Endothelial cell of umbilical vein (primary cell): Measurements from ENCODE around the gene TMEM121B. TPM values are rescaled to one million over a fixed set of nuclear protein-coding genes. Genes with fewer than 3 reads are reported as not detected.

Experiments
- BruUV-seq: library from RNA; stranded (reverse); fragments of 400-500 nt; replicated peaks from 2 replicates; lab custom pipeline; 2021; lab: Mats Ljungman, UMichigan
- CTCF ChIA-PET: fragments of 300-600, 350-600 bp; sonication (Branson Sonifier 250); formaldehyde crosslinking; loops from one replicate; lab custom pipeline; 2021; ENCODE audit warnings: antibody characterized with exemption, inconsistent platforms; lab: Charles Lee
- POLR2A ChIA-PET: fragments of 300-600, 350-600 bp; sonication (Branson Sonifier 250); formaldehyde crosslinking; loops from one replicate; lab custom pipeline; 2021; ENCODE audit warnings: antibody characterized with exemption, inconsistent platforms; lab: Charles Lee
- DNase-seq: peaks from one replicate; pipeline ENCODE4 v3.0.0-alpha.2; 2011; ENCODE audit warnings: low read depth, low spot score
- FAIRE-seq: peaks from 2 replicates; lab custom pipeline; 2011; peaks lifted over from hg19 to GRCh38; lab: Jason Lieb, UNC
- H2AFZ ChIP-seq: 2 replicates; pipeline ENCODE4 v1.6.0; 2012; ENCODE audit warnings: low read depth, low read length, control low read depth, inconsistent platforms
- H3K27ac ChIP-seq: 2 replicates; pipeline ENCODE4 v1.5.1; 2011; ENCODE audit warnings: low read depth, mild to moderate bottlenecking, control low read depth, low read length, moderate library complexity; ENCODE audit not compliant: insufficient read depth
- H3K27me3 ChIP-seq, 2 experiments: 2 replicates each; pipeline versions ENCODE4 v1.6.0 to v1.6.1; 2011; ENCODE audit warnings: low read length in 2 of 2, mixed read lengths in 1 of 2; ENCODE audit not compliant: control insufficient read depth in 2 of 2, insufficient read depth in 2 of 2
- H3K36me3 ChIP-seq, 2 experiments: 2 replicates in 1 of 2; 3 replicates in 1 of 2; pipeline ENCODE4 v1.5.1; 2011; ENCODE audit warnings: low read length in 2 of 2, mild to moderate bottlenecking in 1 of 2, moderate library complexity in 1 of 2; ENCODE audit not compliant: control insufficient read depth in 2 of 2, insufficient read depth in 2 of 2; ENCODE audit errors: extremely low read depth in 1 of 2
- H3K4me1 ChIP-seq: 3 replicates; pipeline ENCODE4 v1.5.1; 2011; ENCODE audit warnings: mild to moderate bottlenecking, low read length; ENCODE audit not compliant: control insufficient read depth, insufficient read depth; ENCODE audit errors: extremely low read depth
- H3K4me2 ChIP-seq: 2 replicates; pipeline ENCODE4 v1.6.1; 2011; ENCODE audit warnings: low read length, control low read depth, mixed read lengths; ENCODE audit not compliant: insufficient read depth
- H3K4me3 ChIP-seq, 3 experiments: fragments of 200-600 bp in 1 of 3; sonication (generic), shearing (Covaris generic) in 1 of 3; replicated peaks in 1 of 3; 2 replicates each; pipeline ENCODE4 v1.5.1; 2011 to 2016; ENCODE audit warnings: control low read depth in 3 of 3, low read length in 3 of 3, mild to moderate bottlenecking in 2 of 3, inconsistent platforms in 1 of 3, low read depth in 1 of 3, moderate library complexity in 1 of 3; ENCODE audit not compliant: insufficient read depth in 1 of 3
- H3K79me2 ChIP-seq: 2 replicates; pipeline ENCODE4 v1.6.0; 2012; ENCODE audit warnings: low read length, inconsistent platforms; ENCODE audit not compliant: control insufficient read depth, insufficient read depth
- H3K9ac ChIP-seq: replicated peaks from 2 replicates; pipeline ENCODE3; 2011; ENCODE audit warnings: low read length, control low read depth; ENCODE audit not compliant: insufficient read depth; ENCODE audit errors: extremely low read depth
- H3K9me1 ChIP-seq: replicated peaks from 3 replicates; pipeline ENCODE4 v1.6.0; 2011; ENCODE audit warnings: mild to moderate bottlenecking, low read length; ENCODE audit not compliant: control insufficient read depth, insufficient read depth; ENCODE audit errors: extremely low read depth
- H3K9me3 ChIP-seq: replicated peaks from 2 replicates; pipeline ENCODE4 v1.5.1; 2012; ENCODE audit warnings: low read length, inconsistent platforms; ENCODE audit not compliant: control insufficient read depth, insufficient read depth
- H4K20me1 ChIP-seq: replicated peaks from 2 replicates; pipeline ENCODE3; 2011; ENCODE audit warnings: mild to moderate bottlenecking, low read length; ENCODE audit not compliant: control insufficient read depth, insufficient read depth; ENCODE audit errors: extremely low read depth
- CTCF ChIP-seq, 2 donors: IDR thresholded peaks; 1 replicate in 1 of 2; 2 replicates in 1 of 2; pipeline ENCODE4 v1.5.1; 2011; ENCODE audit warnings: low read length in 2 of 2, mild to moderate bottlenecking in 2 of 2, moderate library complexity in 2 of 2, control low read depth in 1 of 2, inconsistent platforms in 1 of 2, low read depth in 1 of 2; ENCODE audit not compliant: insufficient read depth in 1 of 2; ENCODE audit errors: extremely low read depth in 1 of 2
- EZH2 ChIP-seq: IDR thresholded peaks from 2 replicates; pipeline ENCODE4 v1.6.1; 2012; ENCODE audit warnings: borderline replicate concordance, low read depth, mild to moderate bottlenecking, moderate library complexity, low read length, inconsistent platforms; ENCODE audit not compliant: severe bottlenecking
- FOS ChIP-seq: IDR thresholded peaks from 2 replicates; pipeline ENCODE4 v1.6.1; 2011; ENCODE audit warnings: mild to moderate bottlenecking, low read length, moderate library complexity, borderline replicate concordance; ENCODE audit not compliant: insufficient read depth
- GATA2 ChIP-seq: IDR thresholded peaks from 2 replicates; pipeline ENCODE4 v1.7.0; 2011; ENCODE audit warnings: low read depth, mild to moderate bottlenecking, moderate library complexity, mixed read lengths, low read length; ENCODE audit not compliant: insufficient read length, insufficient read depth
- JUN ChIP-seq: IDR thresholded peaks from 2 replicates; pipeline ENCODE4 v1.6.1; 2011; ENCODE audit warnings: borderline replicate concordance, low read depth; ENCODE audit not compliant: insufficient read length, insufficient read depth
- MAX ChIP-seq: IDR thresholded peaks from 2 replicates; pipeline ENCODE4 v1.6.1; 2011; ENCODE audit not compliant: insufficient read depth, insufficient read length
- MYC ChIP-seq: IDR thresholded peaks from one replicate; pipeline ENCODE4 v1.6.1; 2011; ENCODE audit warnings: mild to moderate bottlenecking, low read depth, low read length
- POLR2A ChIP-seq: IDR thresholded peaks from 2 replicates; pipeline ENCODE4 v1.6.1; 2012; ENCODE audit warnings: low read depth, mild to moderate bottlenecking, control low read depth, low read length
- POLR2AphosphoS5 ChIP-seq: IDR thresholded peaks from 2 replicates; pipeline ENCODE4 v1.6.1; 2012; ENCODE audit warnings: low read depth, mild to moderate bottlenecking, control low read depth, low read length, moderate library complexity; ENCODE audit not compliant: insufficient read depth
- dilution Hi-C: fragments of 300-500 bp; cut with MboI; formaldehyde crosslinking; loops from one replicate; pipeline ENCODE4 v1.15.0; 2019; ENCODE audit warnings: low sequenced_read_pairs; ENCODE audit not compliant: extremely low pct_ligation_motif_present
- intact Hi-C: fragments of 100-400 bp; cut with micrococcal nuclease; formaldehyde crosslinking; loops from one replicate; pipeline ENCODE4 v1.10.0; 2022
- polyA plus RNA-seq, 4 experiments: library from polyadenylated mRNA; depleted of rRNA in 3 of 4; stranded (reverse) in 3 of 4; unstranded in 1 of 4; fragments of >200 nt; gene quantifications; 2 replicates each; pipeline versions ENCODE4 v1.2.1 to v1.2.3, GENCODE V29; 2011 to 2012; ENCODE audit warnings: missing spikeins in 1 of 4
- total RNA-seq: library from RNA; stranded (reverse); gene quantifications from 2 replicates; pipeline ENCODE4 v1.2.3, GENCODE V29; 2021

Gene TMEM121B
- total and polyA plus RNA-seq, 2 donors (not counting 3 experiments of a cell fraction or from before 2014, with no cell fraction given) = 0.18 to 0.33 TPM

- Histone ChIP-seq H3K27ac (no peak overlapping the region), H2AFZ (no peak overlapping the region), H3K4me2 (no peak overlapping the region), H3K27me3 (no peaks in the 10 kb centered on the region), H3K9me3 (no peaks in the 10 kb centered on the region), H3K9me1 (no peaks in the 10 kb centered on the region), H4K20me1 (no peaks in the 10 kb centered on the region), H3K9ac (no peak overlapping the region), H3K79me2 (no peaks in the 10 kb centered on the region), H3K4me1 (no peaks in the 10 kb centered on the region), H3K4me3 (no peak overlapping the region), H3K36me3 (peaks cover 0 to 15% of the 10 kb centered on the region in 2 experiments)
- dilution Hi-C loops (no loop called here), intact Hi-C loops (no loop called here)
- no TSS peak for BruUV-seq
- no peak for DNase-seq
- ChIA-PET POLR2A (no interaction called here), CTCF (interaction anchor here (0.6 to 1.7 kb wide), 3 partner anchors 9 to 364 kb away, joined by 3 to 7 read pairs (median 3); no protein-coding TSS in a partner anchor)
- TF ChIP-seq JUN (no peak), POLR2A (no peak)
- no peak for FAIRE-seq
Measured at GRCh38 chr22:17137861-17138425, 16.8 kb upstream of the TMEM121B start.

DNA sequence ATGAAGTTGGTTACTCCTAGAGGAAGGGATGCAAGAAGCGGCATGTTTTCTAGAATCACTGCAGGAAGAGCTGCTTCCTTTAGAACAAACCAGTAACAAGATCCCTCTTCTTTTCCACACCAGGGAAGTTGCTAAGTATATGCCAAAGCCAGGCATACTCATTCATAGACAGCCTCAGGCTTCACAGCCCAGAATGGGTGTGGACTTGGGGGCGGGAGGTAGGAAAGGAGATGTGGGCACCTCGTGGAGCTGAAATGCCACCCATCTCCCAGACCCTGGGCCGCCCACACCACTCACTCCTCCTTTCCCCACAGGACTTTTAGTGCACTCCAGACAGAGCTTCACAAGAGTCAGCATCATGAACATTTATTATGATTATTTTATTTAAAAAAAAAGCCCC lies 16.0 kb upstream of the TMEM121B start:
- H3K79me2 ChIP-seq = no peaks in the 10 kb centered on the region
- no peak overlapping the region for H2AFZ ChIP-seq
- POLR2A ChIA-PET = no interaction called here
- intact Hi-C loops = no loop called here
- TF ChIP-seq EZH2 (no peak), MYC (no peak), MAX (no peak), FOS (no peak), POLR2AphosphoS5 (no peak), GATA2 (no peak), JUN (no peak), POLR2A (no peak), CTCF (IDR thresholded peaks at IDR 0.05; ENCODE audit: extremely low read depth in 1 of 2, insufficient read depth in 1 of 2, low read depth in 1 of 2, low read length in 2 of 2) (no peak)
- H3K4me2 ChIP-seq = no peak overlapping the region
- no peak overlapping the region for H3K4me3 ChIP-seq
- no peak overlapping the region for H3K27ac ChIP-seq
- FAIRE-seq (no peak), DNase-seq (no peak)
- BruUV-seq = no TSS peak
- no peak overlapping the region for H3K9ac ChIP-seq
- peaks cover 0 to 14% of the 10 kb centered on the region in 2 experiments for H3K36me3 ChIP-seq
- CTCF ChIA-PET = no interaction called here
- H3K4me1 ChIP-seq = no peaks in the 10 kb centered on the region
- no peaks in the 10 kb centered on the region for H4K20me1 ChIP-seq
- no peaks in the 10 kb centered on the region for H3K27me3 ChIP-seq
- no peaks in the 10 kb centered on the region for H3K9me3 ChIP-seq
- no peaks in the 10 kb centered on the region for H3K9me1 ChIP-seq
- dilution Hi-C loops = no loop called here
